Transverse colon (tissue), 4 donors: ENCODE measurements around the gene PRPF6.

Experiments
- CTCF ChIP-seq, 5 experiments: fragments of 200-600 bp in 3 of 5; fragments of 450-650 bp in 2 of 5; sonication (generic) in 3 of 5; IDR thresholded peaks; 1 replicate in 2 of 5; 2 replicates in 3 of 5; pipeline ENCODE4 v1.5.1; 2016 to 2017; ENCODE audit warnings: antibody characterized with exemption in 5 of 5, inconsistent platforms in 3 of 5, mild to moderate bottlenecking in 2 of 5, moderate library complexity in 1 of 5
- POLR2AphosphoS5 ChIP-seq, 3 donors: sonication (generic); formaldehyde crosslinking; IDR thresholded peaks; one replicate each; pipeline ENCODE4 v1.6.1; 2016; ENCODE audit warnings: antibody characterized with exemption in 3 of 3

DNA sequence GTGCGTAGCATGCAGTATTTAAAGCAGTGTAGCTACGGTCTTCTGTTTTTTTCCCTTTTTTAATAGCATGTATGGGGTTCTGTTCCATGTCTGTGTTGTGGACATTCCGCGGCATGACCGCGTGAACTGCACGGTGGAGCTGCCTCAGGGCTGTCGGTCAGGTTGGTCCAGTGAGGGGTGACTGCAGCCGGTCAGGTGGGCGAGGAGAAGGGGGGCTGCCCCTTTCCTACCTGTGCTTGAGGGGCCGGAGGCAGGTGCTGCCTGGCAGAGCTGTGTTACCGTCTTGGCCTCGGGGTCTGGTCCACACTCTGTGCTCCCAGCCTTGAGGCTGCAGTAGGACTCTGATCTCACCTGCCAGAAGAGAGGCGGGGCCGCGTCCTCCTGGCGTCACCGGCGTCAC, 49.2 kb upstream of the PRPF6 start:
- TF ChIP-seq POLR2AphosphoS5 (IDR thresholded peaks at IDR 0.05) (no peak), CTCF (IDR thresholded peaks at IDR 0.05) (no peak)
